GM19468 (cell line): ENCODE measurements around the gene IARS2.
"Not testable (repeated sequence)": the region's sequence is repeated elsewhere in the genome, so short reads cannot be mapped to it uniquely, and the experiment has no call there.

Experiments used
- ATAC-seq: cut with Tn5 transposase; IDR thresholded peaks from one replicate; pipeline ENCODE4 v1.9.1; 2021; ENCODE audit warnings: mild to moderate bottlenecking, moderate library complexity, moderate number of reproducible peaks; ENCODE audit not compliant: unreplicated experiment; ENCODE audit errors: extremely low read depth

IARS2 gene

DNA sequence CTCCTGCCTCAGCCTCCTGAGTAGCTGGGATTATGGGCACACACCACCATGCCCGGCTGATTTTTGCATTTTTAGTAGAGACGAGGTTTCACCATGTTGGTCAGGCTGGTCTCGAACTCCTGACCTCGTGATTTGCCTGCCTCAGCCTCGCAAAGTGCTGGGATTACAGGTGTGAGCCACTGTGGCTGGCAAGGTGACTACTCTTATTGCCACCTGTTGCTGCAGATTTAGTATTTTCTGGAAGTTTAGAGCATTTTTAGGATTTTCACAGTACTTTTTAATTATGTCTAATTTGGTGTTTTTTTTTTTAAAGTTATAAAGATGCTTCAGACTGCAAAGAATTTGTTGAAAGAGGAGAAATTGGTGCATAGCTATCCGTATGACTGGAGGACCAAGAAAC, 16.5 kb downstream of the IARS2 start:
- ATAC-seq = not testable (repeated sequence)

DNA sequence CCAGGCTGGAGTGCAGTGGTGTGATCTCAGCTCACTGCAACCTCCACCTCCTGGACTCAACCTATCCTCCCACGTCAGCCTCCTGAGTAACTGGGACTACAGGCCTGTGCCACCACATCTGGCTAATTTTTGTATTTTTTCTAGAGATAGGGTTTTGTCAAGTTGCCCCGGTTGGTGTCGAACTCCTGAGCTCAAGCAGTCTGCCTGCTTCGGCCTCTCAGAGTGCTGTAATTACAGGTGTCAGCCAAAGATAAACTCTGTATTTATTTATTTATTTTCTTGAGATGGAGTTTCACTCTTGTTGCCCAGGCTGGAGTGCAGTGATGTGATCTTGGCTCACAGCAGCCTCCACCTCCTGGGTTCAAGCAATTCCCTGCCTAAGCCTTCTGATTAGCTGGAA, 18.7 kb downstream of the IARS2 start:
- ATAC-seq = not testable (repeated sequence)

DNA sequence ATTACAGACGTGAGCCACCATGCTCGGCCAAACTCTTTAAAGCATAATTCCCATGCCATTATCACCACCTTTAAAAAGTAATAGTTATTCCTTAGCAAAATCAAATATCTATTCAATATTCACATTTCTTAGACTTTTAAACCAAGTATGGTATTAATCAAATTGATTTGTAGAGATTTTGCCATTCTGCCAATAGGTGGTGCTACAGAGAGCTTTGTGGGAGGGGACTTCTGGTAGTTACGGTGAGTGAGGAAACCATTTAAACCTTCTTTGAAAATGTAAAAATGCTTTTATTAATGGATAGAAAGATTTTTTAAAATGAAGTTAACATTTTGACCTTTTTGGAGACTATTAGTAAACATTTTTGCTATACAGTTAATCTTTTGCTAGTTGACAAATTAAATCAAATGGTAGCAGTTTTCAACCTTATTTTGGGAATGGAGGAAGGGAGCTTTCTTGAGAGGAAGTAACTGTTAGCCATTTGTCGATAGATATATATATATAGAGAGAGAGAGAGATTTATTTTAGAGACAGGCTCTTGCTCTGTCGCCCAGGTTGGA, 19.3 kb downstream of the IARS2 start:
- ATAC-seq = no peak

DNA sequence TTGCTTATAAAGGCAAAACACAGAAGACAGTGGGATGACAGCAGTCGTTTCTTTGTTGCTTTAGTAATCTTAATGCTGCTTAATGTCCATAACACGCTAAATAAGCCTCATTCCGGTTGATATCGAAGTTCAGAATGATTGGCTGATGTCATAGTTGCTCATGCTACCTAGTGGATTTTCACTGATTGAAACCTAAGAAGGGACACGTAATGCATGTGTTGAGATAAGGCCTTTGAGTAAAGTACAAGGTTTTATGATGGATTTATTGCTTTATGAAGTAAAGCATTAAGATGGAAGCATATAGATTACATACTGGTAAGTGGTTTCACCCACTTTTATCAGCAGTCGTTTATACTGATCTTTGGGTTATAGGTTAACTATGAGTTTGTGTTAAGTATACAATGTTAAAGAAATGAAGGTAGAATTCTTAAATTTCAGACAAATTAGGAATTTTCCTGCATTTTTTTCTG, 25.1 kb downstream of the IARS2 start:
- no peak for ATAC-seq

DNA sequence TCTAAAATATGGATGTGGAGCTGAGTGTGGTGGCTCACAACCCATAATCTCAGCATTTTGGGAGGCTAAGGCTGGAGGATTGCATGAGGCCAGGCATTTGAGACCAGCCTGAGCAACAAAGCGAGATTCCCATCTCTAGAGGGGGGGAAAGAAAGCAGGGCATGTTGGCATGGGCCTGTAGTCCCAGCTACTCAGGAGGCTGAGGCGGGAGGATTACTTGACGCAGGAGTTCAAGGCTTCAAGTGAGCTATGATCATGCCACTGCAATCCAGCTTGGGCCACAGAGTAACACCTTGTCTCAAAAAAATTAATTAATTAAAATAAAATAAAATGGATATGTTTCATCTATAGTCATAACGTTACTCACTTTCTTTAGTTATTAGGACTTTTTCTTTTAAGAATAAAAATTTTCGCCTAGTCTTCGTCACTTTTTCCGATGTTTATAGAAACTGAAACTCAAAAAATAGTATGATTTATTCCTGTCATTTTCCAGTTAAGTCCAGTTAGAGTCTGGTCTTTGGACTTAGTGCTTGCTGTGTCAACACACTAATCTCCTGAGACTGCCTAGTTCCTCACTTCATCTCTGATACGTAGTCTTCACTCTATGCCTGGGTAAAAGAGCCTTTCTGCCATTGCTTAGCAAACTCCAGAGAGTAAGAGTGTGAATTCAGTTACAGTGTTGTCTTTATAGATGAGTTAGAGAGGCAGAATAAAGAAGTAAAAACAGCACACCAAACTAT, 28.0 kb downstream of the IARS2 start:
- ATAC-seq = no peak

DNA sequence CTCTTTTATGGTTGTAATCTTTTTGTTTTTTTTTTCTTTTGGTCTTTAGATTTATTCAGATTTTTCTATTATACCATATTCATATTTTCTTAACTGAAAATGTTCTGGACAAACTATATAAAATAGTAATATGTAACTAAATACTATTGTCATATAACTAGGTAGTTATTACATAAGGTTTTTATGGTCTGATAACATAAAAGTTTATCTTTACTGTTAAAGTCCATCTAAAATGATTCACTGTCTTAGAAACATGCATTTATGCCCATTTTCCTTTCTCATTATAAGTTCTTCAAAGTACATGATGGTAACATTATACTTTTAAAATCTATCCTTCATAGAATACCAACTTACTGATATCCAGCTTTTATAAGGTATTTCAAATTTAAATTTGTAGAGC, 29.1 kb downstream of the IARS2 start:
- ATAC-seq = no peak

DNA sequence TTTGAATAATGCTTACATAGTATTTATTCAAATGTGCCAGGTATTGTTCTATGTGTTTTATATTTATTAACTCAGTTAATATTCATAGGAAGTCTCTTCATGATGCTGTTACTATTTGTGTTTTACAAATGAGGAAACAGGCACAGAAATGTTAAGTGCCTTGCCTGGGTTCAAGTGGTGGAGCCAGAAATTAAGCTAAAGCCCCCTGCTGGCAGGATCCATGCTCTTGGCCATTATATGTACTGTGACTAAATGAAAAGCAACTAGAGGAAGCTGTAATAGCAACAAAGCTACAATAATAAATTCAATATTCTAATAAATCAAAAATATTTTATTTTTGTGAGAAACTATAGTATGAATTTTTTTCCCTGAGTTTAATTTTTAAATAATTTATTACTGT, 30.0 kb downstream of the IARS2 start:
- ATAC-seq = no peak

DNA sequence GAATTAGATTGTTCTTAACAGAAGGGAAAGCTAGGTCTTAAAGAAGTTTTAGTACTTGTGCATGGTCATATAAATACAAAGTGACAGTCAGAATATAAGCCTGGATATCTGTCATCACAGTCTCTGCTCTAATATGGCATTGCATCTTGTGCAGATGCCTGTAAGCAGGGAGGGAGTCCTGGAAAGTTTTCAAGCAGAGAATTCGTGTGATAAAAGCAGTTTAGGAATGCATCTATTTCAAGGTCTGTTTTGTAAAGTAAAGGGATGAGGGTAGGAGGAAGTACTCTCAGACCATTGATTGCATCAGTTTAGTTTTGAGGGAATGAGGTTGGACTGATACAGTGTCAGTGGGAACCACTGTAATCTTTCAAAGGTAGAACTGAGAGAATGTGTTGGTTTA, 30.6 kb downstream of the IARS2 start:
- no peak for ATAC-seq

DNA sequence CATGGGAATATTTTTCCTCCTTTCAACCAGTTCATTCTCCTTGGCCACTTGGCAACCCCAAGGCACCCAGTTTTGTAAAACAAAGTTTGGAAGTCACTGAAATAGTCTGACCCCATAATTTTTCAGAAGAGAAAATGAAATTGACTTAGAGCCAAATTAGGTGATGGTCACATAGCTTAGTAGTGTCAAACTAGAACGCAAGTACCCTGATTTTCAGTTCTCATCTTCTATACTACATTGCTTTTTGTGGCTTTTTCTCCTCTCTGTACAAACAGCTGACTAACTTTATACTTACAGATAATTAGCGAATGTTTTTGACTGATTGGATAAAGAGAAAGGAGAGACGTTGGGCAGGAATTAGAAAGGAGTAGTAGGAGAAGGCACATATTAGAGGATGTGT, 33.1 kb downstream of the IARS2 start:
- no peak for ATAC-seq

DNA sequence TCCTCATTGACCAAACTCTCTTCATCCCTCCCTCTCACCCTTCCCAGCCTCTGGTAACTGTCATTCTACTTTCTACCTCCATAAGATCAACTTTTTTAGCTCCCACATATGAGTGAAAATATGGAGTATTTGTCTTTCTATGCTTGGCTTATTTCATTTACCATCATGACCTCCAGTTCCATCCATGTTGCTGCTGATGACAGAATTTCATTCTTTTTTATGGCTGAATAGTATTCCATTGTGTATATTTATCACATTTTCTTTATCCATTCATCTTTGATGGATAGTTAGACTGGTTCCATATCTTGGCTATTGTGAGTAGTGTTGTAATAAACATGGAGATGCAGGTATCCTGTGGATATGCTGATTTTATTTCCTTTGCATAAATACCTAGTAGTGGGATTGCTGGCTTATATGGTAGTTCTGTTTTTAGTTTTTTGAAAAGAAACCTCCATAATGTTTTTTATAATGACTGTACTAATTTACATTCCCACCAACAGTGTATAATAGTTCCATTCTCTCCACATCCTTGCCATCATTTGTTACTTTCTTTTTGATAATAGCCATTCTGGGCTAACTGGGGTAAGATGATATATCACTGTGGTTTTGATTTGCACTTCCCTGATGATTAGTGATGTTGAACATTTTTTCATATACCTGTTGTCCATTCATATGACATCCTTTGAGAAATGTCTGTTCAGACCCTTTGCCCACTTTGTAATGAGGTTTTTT, 35.7 kb downstream of the IARS2 start:
- no peak for ATAC-seq

DNA sequence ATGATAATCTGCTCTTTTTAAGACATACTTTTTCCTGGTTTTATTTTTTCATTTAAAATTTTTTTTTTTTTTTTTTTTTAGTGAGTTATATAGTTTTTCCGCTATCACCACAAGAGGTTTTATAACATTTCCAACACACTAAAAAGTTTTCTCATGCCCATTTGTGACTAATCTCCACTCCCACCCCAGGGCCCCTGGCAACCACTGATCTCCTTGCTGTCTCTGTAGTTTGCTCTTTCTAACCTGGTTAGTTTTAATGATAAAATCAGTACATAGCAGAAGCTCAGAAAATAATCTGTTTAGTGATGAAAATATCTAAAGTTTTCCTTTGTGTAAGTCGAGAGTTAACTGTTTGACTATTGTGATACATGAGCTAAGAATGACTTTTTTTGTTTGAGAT, 41.8 kb downstream of the IARS2 start:
- no peak for ATAC-seq

DNA sequence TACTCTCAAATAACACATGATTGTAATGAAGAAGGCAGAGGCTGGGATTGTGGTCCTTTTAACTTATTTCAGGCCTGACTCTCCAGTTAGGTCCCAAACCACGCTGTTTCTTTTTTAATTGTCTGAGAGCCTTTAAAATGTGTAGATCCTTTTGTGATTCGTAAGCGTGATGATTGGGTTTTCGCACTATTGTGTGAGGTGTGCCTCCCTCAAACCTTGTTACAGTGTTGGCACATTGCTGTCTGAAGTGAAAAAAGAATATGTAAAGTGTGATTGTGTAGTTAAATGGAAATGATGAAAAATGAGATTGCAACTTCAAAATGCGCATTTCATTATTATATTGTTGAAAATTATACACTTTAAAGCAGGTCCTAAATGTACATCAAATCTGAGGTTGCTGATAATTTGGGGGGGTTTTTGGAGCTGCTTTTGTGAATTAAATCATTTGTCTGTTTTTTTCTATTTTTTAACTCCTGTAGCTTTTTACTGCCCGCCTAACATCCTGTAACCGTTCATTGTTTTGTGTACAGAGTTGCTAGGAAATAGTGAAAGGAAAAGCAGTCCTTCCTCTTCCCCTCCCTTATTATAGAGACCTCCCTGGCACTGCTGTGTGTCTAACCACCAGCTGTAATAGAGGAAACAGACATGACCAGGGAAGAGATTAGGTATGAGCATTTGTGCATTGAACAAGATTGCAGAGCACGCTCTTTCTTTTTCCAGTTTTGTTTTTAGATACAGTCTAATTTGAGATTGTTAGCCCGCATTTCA, 43.3 kb downstream of the IARS2 start:
- no peak for ATAC-seq

DNA sequence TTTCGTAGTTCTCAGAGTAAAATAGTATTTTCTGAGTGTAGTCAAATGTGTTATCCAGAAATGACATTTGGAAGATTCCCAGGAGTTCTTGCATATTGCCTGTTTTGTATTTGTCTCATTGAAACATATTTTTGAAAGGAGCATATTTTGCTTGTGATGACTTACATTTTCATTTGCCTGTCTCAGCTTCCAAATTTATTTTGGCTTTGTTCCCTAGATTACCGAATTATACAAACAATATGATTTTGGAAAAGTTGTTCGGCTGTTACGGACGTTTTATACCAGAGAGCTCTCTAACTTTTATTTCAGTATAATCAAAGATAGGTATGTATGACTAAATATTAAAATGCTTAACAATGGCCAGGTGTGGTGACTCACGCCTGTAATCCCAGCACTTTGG, 46.0 kb downstream of the IARS2 start:
- ATAC-seq = no peak

DNA sequence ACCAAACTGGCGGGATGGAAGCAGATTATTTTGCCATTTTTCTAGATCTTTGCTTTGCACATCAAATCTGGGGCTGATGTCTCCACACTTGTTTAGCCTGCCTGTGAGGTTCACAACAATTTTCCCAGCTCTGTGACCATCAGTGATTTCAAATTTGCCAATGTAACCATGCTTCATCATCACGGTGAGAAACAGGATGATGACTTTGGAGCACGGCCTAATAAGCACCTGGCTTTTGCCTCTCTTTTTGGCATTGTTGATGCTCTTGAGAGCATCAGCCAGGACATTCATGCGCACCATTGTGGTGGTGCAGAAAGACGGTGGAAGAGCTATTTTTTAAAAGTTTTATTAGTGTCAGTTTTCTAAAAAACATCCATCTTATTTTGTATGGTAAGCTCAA, 50.1 kb downstream of the IARS2 start:
- ATAC-seq = no peak

DNA sequence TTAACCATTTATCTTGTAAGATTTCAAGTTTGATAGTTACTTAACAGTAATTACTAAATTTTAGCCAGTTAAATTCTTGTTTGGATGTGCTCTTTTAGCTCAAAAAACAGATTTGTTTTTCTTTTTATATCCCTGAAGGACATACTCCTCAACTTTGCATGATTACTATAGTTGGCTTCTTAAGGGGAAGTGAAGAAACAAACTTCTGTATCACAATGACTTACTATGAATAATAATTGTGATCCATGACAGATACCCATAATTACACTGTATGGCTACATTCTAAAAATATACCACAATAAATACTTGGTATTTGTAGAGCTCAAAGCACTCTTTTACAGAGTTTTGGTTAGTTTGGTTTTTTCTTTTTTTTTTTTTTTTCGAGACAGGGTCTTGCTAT, 55.8 kb downstream of the IARS2 start:
- ATAC-seq = peak; percentile 48

DNA sequence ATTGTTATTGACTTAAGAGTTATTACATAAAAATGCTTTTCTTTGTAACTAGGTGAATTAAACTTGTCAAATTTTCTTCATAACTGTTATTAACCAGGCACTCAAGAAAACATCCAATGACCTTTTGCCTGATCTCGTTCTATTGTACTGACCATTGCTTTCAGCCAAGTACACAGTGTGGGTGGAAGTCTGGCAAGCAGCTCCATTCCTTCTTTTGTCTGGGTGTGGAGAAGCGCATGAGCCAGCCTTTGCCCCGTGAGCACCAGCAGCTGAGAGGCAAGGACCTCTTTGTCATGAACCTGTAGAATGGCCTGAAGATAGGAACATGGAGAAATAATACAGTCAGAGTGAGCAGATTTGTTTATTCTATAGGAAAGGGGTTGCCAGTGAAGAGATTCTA, 57.5 kb downstream of the IARS2 start:
- no peak for ATAC-seq

DNA sequence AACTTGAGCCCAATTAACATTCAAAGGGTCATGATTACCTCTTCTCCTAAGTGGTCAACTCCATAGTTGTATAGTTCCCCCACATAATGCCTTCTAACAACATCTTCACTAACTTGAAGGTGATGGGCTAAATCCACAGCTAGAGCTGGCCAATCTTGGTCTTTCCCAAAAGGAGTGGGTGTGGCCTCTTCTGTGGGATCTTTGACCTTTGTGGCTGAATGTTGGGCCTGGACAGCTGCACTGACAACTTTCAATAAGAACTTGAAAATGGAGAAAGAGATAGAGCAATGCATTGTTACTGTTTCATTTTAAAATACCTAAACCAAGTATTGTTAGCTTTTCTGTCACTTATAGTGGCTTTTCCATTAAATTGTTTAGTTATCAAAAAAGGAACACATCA, 59.2 kb downstream of the IARS2 start:
- no peak for ATAC-seq

DNA sequence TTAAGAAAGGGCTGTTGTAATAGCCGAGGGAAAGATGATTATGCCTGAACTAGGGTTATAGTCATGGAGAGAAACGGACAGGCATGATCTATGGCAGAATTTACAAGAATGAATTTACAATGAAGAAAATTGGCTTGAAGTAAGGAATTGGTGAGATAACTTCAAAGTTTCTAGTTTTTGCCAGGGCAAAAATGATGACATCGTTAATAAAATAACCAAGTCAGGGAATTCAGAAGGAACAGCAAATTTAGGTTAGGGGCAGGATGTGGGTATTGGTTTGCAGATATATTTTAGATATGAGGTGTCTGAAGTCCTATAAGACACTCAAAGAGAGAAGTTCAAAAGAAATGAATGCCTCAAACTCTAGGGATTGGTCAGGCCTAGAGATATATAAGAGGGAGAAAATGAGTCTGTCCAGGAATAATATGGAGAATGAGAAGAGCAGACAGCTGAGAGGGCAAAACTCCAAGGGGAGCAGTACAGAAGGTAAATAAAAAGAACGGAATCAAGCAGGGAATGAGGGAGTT, 62.8 kb downstream of the IARS2 start:
- no peak for ATAC-seq

DNA sequence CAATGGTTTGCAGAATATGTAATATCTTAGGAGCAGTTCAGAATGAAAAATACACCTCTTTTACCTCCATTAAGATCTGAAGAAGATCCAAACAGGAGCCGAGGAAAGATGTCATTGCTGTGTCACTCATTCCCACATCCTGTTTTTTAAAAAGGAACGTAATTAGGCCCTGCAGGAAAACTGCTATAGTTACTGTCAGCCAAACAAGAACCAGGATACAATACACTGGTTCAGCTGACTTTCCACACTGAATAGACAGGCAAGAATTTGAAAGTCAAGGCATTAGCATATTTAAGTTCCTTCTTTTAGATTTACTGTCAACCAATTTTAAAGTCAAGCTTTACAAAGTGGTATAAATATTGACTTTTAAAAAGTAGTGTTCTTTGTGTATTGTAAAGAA, 63.8 kb downstream of the IARS2 start:
- ATAC-seq = no peak

DNA sequence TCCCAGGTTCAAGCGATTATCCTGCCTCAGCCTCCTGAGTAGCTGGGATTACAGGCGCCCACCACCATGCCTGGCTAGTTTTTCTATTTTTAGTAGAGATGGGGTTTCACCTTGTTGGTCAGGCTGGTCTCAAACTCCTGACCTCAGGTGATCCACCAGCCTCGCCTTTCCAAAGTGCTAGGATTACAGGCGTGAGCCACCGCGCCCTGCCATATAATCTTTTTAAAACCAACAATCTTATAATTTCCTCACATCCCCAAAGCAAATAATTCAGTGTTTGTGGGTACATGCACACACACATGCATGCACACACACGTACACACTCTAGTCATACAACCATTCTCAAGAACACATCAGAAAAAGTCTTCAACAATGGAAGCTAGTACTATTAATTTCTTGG, 64.6 kb downstream of the IARS2 start:
- ATAC-seq = not testable (repeated sequence)

DNA sequence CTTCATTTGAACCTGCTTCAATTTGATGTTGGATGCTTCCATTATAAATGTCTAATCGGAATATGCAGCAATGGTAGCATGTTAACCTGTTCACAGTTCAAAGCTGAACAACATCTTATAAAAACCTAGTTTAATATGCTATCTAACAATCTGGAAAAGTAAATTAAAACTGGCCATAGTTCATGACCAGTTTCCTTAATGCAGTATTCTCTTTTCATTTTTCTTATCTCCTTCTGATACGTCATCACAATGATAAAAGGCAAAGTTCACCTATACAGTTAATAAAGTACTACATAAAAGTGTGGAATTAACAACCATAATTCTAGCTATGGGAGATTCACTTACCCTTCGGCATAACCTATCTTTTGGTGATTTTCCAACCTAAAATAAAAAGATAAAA, 65.1 kb downstream of the IARS2 start:
- no peak for ATAC-seq
